PC-3 (cell line): ENCODE data around the gene PPP1R16B.

Experiments
- CTCF ChIP-seq: fragments of 300-600 bp; sonication (generic); conservative IDR thresholded peaks from 2 replicates; pipeline ENCODE4 v1.5.1; 2017; ENCODE audit warnings: antibody characterized with exemption, low read depth, mild to moderate bottlenecking, low read length
- EZH2 ChIP-seq: fragments of 300-600 bp; sonication (generic); IDR thresholded peaks from one replicate; pipeline ENCODE4 v1.6.1; 2017; ENCODE audit warnings: antibody characterized with exemption, mild to moderate bottlenecking, low read length; ENCODE audit not compliant: unreplicated experiment
- EZH2phosphoT487 ChIP-seq: fragments of 300-600 bp; sonication (generic); IDR thresholded peaks from 2 replicates; pipeline ENCODE4 v1.6.1; 2018; ENCODE audit warnings: mild to moderate bottlenecking, antibody characterized with exemption, low read length, borderline replicate concordance

- TF ChIP-seq EZH2 (no peak), CTCF (peak; percentile 59), EZH2phosphoT487 (no peak)
Observed at GRCh38 chr20:38935285-38935684, 129.8 kb downstream of the PPP1R16B start.
